Activated CD8-positive, alpha-beta memory T cell treated with anti-CD3 and anti-CD28 coated beads, Interleukin-2, amount 50 U/mL, for 1 hour (primary cell): ENCODE measurements around the gene BCL2L11.

Source experiments
- DNase-seq: peaks from one replicate; pipeline ENCODE4 v3.0.0-alpha.2; 2020; ENCODE audit errors: extremely low read depth

The BCL2L11 gene

GRCh38 chr2:111143107-111143842 is 22.6 kb downstream of the BCL2L11 start:
- no peak for DNase-seq

- DNase-seq, result no peak
Observed at GRCh38 chr2:111143843-111144198, 23.1 kb downstream of the BCL2L11 start.

DNA sequence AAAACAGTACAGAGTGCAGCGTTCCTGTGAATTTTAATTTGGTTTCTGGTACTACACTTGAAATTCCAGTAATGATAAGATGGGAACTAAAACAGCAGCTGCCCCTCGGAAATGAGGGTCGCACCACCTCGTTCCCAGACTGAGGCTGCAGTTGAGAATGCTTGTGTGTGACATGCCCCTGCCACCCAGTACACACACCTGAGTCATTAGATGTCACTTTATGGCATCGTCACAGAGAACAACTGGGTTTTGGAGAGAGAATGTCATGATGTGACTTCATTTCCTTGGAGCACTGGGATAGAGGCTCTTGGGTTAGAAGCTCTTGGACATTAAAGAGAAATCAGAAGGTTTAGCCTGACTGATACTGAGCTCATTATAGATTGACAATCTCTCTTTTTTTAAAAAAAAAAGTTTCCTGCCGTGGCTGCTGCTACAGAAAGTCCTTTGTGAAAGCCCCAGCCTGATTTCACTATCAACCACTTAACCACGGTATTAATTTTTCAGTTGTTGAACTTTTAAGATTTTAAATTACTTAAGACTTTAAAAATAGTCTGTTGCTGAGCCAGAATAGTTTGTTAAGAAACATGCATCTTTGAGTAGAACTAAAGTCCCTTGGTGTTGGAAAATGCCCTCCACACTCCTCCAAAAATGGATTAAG is 24.5 kb downstream of the BCL2L11 start:
- DNase-seq, result no peak

DNA sequence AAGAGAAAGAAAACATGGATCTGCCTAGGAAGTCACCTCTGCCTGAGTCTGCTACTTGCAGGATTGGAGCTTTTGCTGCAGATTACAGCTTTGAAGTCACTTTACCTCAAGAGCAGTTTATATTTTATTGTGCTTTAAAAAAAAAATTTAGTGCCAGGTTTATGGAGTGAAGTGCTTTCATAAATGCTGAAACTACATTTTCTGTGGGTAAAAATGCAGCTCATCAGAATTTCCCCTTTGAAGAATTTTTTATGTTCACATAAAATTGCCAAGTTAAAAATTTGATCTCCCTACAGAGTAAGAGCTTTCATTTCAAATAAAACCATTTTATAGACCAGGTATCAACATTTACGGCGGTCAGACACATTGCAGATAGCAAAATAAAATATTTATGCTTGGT is 25.2 kb downstream of the BCL2L11 start:
- DNase-seq, result no peak

DNA sequence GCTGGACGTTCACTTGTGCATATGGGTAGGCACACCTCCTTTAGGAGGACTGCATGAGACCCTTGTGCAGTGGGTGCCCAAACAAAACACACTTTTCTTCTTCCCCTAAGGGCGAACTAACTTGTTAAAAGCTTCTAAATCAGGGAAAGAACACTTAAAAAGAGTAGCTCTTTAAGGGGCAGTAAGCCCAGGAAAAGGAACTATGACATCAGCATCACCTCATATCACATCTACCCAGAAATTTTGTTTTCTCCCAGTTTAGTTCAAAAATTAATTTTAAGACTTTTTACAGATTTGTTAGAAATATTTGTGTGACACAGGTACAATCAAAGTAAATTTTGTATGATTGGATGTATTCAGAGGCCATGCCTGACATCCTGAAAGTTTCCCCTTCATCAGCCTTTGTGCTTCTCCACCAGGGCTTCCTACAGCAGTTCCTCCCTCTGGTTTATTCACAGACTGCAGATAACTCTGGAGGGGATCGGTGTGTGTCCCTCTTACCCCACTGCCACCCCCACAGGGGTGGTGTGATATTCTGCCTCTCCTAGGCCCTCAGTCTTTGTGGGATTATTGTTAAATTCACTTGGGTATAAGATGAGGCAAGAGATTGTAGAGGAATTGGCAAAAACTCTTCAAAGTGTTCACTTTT is 27.6 kb downstream of the BCL2L11 start:
- no peak for DNase-seq

DNA sequence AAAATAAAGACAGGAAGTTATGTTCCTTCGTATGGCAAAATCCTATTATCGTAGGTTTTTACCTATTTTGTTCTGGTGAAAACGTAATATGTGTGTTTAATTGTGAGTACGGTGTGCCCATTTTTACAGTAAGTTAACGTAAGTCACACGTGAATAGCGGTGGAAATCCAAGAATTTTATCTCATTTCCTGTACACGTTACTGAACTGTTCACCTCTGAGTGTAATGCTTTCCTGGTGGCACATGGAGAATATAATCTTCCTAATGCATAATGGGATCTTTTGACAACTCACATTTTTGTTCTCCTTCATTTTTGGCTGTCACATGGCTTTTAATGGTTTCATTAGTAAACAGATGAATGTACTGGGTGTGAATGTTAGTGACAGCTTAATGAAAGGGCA is 28.2 kb downstream of the BCL2L11 start:
- DNase-seq, result no peak

GRCh38 chr2:111149882-111150455 is 29.3 kb downstream of the BCL2L11 start:
- no peak for DNase-seq

DNA sequence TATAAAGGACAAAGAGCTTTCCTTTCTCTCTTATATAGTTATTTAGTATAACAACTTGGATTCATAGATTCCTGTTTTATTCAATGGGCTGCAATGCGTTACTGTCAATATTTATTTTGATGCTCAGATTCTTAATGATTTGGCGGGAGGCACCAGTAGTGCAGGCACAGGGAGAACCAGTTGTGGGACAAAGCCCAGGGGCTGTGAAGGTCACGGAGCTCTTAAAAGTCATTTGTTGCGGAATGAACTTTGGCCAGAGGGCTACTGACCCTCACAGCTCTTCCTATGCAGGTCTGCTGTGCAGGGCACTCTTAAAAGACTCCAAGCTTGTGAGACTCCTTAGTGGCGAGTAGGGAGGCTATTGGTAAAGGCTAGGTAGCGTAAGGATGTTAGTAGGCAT is 34.0 kb downstream of the BCL2L11 start:
- DNase-seq, result no peak

DNA sequence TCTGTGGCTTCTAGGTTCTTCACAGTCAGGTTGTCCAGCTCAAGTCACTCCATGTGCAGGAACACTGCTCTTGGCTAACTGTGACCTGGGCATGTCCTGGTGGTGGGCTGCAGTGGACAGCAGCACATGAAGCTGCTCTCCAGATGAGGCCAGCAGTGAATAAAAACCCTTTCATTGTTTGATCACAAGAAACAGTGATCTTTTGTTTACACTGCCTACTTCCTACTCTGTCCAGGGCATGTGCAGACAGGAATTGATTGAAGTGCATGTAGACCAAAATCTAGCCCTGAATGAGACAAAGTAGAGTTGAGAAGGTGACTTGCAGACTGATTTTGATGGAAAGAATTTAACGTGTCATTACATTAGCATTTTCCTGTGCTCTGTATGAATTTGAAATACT is 34.9 kb downstream of the BCL2L11 start:
- DNase-seq, result no peak

- DNase-seq, result no peak
Observed at GRCh38 chr2:111156529-111156928, 35.8 kb downstream of the BCL2L11 start.

- DNase-seq, result no peak
Observed at GRCh38 chr2:111157071-111157661, 36.5 kb downstream of the BCL2L11 start.

DNA sequence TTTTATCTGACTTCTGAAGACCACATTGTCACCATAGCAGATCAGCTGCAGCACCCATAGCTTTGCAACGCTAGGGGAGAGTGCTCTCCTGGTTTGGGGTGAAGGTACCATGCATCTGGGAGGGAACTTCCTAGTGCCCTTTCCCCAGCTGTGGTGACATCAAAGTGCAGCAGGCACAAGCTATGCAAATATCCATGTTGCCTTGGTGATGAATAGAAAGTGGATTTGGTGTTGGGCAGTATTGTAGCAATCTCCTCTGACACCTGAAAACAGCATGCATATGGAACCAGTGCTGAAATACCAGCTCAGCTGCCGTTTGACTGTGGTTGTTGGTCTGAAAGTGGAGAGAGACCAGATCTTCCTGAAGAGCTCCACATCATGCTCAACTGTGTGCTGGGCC is 37.1 kb downstream of the BCL2L11 start:
- no peak for DNase-seq

- no peak for DNase-seq
Observed at GRCh38 chr2:111159641-111160040, 38.9 kb downstream of the BCL2L11 start.

DNA sequence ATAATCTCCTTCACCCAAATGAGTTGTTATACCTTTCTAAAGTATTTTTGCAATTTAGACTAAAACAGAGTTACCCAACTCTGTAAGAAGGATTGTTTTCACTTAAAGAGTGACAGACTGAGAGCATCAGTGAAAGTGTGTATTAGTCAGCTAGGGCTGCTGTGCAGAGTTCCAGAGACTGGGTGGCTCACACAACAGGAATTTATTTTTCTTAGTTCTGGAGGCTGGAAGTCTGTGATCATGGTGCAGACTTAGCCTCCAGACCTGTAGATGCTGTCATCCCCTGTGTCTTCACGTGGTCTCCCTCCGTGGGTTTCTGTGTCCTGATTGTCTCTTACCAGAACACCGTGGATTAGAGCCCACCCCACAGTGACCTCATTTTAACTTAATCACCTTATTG is 40.0 kb downstream of the BCL2L11 start:
- DNase-seq, result no peak

- DNase-seq, result no peak
Observed at GRCh38 chr2:111161971-111162370, 41.3 kb downstream of the BCL2L11 start.

DNA sequence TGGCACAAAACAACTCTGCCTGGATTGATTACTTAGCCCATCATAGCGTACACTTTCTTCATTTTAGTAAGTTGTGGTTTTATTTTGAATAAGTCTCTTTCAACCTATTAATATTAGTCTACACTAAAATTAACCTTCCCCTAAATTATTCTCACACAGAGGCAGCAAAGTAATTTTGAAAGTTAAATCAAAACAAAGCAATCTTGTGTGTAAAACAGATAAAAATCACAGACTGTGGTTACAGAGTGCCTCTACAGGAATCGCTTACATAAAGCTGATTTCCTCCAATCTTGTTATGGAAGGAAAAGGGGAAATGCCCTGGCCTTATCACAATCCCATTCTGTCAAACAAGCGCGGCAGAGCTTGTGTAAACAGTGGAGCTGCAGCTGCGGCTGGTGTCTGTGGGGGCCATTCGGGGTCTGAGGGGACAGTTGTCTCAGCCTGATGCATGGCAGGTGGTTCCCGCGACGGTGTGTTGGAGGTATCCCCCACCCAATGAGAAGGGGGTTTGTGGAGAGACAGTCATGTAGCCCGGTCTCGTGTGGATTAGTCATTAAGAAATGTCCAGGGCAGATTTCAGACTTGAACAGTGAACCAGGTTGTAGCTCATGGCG is 42.1 kb downstream of the BCL2L11 start:
- no peak for DNase-seq

DNA sequence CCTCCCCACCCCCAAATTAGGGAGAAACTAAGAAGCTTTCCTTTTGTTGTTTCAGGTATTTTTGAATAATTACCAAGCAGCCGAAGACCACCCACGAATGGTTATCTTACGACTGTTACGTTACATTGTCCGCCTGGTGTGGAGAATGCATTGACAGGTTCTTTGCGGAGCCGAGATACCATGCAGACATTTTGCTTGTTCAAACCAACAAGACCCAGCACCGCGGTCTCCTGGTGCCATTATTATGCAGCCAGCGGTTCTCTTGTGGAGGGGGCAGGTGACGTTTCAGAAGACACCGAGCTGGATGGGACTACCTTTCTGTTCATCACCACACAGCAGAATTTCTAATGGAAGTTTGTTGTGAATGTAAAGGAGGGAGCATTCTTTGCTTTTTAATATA is 43.4 kb downstream of the BCL2L11 start:
- no peak for DNase-seq

DNA sequence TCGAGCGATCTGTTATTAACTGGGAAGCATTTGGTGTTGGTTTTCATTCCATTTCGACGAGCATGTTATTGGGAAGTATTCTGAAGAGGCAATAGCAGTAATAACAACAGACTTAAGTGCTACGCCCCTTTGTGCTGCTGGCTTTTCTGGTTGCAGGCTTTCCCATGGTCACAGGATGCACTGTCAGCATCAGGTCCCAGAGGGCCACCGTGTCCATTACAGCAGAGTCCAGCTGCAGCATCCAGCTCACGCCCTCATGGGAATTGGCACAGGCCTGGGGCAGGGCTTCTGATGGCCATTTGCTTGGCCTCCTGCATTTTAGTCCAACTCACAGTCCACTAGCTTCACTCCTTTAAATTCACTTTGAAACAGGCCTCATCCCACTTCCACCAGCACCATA is 44.4 kb downstream of the BCL2L11 start:
- DNase-seq, result no peak

DNA sequence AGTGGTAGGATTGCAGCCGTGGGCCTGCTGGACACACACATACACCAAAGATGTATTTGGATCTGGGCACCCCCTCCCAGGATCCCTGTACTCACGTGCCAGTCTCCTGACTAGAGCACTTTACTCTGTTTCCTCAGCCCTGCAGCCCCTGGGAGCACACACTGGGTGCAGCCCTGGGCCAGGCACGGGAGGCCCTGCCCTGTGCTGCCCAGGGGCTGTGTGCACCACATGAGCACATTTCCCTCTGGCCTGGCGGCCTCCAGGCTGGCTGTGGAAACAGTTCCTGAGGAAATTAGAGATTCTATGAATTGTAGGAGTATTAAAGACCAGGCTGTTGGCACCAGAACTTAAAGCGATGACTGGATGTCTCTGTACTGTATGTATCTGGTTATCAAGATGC is 45.4 kb downstream of the BCL2L11 start:
- DNase-seq, result no peak

- DNase-seq, result no peak
Observed at GRCh38 chr2:111167076-111167862, 46.6 kb downstream of the BCL2L11 start.

DNA sequence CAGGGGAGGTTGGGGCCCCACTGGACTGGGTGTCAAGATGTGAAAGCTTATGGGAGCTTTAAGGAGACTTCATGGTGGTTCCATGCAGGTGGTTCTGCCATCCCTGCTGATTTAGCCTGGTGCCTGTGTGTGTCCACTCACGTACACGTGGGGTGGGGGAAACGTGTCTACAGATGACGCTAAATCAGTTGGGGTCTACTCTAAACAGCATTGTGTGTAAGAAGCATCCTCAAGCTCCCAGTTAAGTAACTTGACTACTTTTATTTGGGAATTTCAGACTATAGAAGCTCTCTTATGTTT is 47.1 kb downstream of the BCL2L11 start:
- DNase-seq, result no peak
